ENCODE measurements around the gene TCF21. TPM values are rescaled to one million over a fixed set of nuclear protein-coding genes. Genes with fewer than 3 reads are reported as not detected.

Gene TCF21
- total RNA-seq, 4 donors from 2014 or later: 0.17 to 0.49 (median 0.31) TPM

DNA sequence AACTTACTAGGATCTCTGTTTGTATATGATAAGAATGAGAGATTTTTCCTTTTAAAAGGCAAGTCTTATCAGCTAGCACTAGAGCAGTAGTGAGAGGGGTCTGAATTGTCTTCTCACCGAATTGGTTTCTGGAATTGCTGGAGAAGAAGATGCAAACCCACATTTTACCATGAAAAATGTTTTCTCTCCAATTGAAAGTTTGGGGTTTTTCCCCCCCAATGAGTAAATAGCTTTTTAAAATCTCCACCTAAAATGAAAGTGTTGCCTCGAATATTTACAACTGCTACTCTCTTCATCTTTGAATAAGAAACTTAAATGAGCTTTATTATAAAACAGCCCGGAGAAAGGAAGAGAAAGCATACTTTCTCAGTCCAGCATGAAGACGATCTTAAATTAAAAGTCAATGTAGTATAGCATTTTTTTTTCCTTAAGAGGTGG lies 1.8 kb downstream of the TCF21 start:
- TF ChIP-seq, protein P1, sequence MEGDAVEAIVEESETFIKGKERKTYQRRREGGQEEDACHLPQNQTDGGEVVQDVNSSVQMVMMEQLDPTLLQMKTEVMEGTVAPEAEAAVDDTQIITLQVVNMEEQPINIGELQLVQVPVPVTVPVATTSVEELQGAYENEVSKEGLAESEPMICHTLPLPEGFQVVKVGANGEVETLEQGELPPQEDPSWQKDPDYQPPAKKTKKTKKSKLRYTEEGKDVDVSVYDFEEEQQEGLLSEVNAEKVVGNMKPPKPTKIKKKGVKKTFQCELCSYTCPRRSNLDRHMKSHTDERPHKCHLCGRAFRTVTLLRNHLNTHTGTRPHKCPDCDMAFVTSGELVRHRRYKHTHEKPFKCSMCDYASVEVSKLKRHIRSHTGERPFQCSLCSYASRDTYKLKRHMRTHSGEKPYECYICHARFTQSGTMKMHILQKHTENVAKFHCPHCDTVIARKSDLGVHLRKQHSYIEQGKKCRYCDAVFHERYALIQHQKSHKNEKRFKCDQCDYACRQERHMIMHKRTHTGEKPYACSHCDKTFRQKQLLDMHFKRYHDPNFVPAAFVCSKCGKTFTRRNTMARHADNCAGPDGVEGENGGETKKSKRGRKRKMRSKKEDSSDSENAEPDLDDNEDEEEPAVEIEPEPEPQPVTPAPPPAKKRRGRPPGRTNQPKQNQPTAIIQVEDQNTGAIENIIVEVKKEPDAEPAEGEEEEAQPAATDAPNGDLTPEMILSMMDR (IDR thresholded peaks at IDR 0.05; ENCODE audit: low read depth): no peak

DNA sequence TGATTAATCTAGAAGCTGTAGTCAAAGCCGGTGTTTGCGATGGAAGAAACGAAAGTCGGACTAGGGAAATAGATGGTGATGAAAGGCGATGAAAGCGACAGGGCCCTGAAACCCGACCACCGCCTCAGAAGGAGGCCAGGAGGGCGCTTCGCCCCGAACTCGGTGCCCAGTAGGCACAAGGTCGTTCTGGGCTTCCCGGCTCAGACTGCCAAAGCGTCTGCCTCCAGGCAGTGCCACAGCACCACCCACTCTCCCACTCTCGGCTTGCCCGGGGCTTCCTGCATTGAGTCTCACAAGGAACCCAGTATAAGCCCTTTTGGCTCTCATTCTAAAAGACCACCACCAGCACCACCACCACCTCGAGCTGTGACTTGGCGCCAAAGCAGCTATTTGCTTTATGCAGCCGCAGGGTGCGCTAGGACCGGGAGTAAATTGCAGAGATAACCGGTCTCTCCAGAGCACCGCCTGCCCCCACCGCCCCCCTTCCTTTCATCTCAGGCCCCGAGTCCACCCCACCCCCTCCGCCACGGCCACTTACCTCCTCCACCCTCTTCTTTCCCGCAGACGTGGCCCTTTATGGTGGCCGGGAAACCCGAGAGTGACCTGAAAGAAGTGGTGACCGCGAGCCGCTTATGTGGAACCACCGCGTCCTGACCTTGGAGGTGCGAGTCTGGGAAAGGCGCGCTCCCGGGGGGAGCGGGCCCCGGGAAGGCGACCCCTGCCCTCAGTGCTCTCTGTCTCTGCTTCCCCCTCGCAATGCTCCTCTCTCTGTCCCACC lies 2.4 kb downstream of the TCF21 start:
- TF ChIP-seq, protein P1 (IDR thresholded peaks at IDR 0.05; ENCODE audit: low read depth): no peak

DNA sequence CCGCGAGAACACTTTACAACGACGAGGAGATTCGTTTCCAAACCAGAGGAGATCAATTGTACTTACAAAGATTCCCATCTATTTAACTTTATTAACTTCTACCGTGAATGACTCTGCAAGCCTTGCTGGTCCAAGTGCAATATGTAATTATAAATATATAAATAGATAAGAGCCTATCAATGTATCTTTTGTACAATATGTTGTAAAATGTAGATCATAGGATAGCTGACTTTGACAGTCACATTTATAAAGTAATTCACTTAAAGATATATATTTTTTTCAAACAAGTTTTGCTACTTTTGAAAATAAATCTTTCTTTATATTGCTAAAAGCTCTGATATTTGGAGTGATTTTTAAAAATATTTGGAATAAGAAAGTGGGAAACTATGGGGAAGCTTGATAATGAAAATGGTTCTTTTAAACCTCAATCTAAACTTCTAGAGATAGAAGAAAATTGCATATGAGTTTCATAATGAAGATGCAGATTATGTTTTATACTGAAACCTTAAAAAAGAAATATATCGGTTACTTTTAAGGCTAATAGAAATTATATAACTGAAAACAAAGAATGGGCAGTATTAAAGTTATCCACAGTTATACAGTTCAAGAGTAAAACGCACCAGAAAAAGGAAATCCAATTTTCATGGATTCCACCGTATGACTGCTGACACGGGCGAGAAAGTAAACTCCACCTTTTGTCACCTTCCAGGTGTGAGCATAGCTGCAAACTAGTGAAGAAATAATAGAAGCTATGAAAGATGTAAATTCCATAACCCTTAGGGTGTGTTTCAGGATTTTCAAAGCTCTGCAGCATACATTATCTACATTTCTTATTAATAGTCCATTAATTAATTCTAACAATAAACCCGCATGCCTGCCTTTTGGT lies 3.3 kb downstream of the TCF21 start:
- TF ChIP-seq, protein P1 (IDR thresholded peaks at IDR 0.05; ENCODE audit: low read depth): no peak

DNA sequence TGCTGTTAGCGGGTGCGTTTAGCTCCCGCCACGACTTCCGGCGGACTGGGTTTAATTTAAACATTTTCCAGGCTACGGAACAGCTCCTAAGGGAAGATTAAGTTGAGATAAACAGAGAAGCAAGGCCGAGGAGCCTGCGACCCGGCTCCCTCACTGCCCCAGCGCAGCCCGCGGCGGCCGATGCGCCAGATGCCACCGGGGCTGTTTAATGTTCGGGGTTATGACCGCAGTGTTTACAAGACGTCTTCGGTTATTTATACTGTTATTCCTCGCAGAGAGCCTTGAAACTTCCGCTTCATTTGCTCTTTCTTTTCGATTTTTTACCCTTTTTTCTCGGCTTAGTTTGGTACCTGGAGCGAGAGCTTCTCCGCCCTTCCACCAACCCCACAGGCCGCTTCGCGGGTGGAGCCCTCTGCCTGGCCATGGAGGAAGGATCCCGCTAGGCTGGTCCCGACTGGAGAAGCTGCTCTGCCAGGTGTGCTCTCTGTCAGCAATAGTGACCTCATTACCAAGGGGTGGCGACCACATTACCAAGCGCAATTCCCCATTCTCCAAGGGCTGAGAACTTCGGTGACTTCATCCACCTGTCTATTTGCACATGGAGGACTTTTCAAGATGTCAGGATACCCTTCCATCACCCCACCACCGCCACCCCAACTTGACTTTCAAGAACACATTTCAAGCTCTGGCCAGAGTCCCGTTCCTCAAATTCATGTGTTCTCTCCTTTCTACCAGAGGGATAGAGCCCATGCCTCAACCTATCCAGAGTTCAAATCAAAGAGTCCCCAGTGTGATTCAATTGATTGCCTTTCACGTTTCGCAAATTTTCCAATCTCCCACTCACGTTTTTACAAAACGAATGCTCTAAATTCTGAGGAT lies 4.1 kb downstream of the TCF21 start:
- TF ChIP-seq, protein P1 (IDR thresholded peaks at IDR 0.05; ENCODE audit: low read depth): no peak

DNA sequence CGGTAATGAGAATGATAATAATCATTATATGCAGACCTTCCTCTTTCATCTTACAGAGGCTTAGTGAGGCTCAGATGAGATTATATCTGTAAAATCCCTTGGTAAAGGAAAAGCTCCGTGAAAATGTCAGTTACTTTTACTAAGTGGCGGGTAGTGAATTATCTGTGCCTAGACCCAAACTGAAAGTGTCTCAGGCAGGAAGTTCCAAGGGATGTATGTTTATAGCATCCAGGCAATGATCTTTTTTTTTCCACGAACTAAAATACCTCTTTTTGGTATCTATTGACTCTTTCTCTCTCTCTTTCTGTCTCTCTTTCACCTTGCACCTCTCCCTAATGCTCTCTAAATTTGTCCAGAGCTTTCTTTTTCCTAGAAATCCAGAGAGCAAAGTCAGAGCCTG lies 5.0 kb downstream of the TCF21 start:
- TF ChIP-seq, protein P1 (IDR thresholded peaks at IDR 0.05; ENCODE audit: low read depth): no peak

DNA sequence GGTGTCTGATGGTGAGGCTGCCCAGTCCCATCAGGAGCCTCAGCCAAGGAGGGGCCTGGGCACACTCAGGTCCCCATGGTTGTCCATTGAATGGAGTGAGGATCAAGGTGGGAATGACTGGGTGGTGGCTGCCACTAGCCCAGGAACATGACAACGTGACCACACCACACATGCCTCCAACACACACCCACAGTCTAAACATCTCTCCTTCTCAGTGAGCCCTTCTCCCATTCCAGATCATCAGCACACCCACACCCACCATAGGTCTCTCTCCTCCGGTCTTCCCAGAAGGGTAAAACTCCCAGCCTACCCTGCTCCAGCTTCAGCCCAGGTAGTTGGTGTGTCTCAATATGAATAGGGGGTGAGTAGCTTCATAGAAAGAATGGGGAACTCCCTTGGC lies 5.5 kb downstream of the TCF21 start:
- TF ChIP-seq, protein P1 (IDR thresholded peaks at IDR 0.05; ENCODE audit: low read depth): no peak
